OCI-LY1 (cell line): Measurements from ENCODE around the gene PRLHR.

Experiments used
- CTCF ChIP-seq: fragments of 200-600 bp; sonication (generic), shearing (Covaris generic); IDR thresholded peaks from 2 replicates; pipeline ENCODE4 v1.5.1; 2017; ENCODE audit warnings: mild to moderate bottlenecking, antibody characterized with exemption, low read length, moderate library complexity, mixed read lengths
- EZH2 ChIP-seq: fragments of 200-600 bp; sonication (generic), shearing (Covaris generic); IDR thresholded peaks from 2 replicates; pipeline ENCODE4 v1.8.0; 2017; ENCODE audit warnings: borderline replicate concordance, mixed run types, mild to moderate bottlenecking, antibody characterized with exemption, low read length, moderate library complexity, mixed read lengths

DNA sequence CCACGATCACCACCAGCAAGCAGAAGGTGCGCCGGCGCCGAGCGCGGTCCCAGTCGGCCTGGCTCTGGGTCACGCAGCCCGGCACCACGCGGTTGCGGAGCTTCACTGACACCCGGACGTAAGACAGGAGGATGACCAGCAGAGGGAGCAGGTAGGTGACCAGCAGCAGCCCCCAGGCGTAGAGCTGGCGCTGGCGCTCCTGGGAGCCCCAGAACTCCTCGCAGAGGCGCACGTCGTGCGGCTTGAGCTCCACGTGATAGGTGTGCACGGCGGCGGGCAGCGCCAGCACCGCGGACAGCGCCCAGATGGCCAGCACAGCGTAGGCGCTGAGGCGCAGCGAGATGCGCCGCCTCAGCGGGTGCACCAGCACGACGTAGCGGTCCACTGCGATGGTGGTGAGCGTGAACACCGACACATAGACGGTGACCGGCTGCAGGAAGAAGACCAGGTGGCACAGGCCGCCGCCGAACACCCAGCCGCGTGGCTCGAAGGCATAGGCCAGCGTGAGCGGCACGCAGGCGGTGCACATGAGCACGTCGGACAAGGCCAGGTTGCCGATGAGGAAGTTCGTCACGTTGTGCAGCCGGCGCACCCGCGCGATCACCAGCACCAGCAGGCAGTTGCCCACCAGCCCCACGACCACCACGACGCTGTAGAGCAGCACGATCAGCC lies 920 bp downstream of the PRLHR start:
- TF ChIP-seq CTCF, result no peak
- no peak for TF ChIP-seq EZH2
